Mesothelial cell of epicardium (in vitro differentiated cells): ENCODE results near the gene TLR9. TPM values are rescaled to one million over a fixed set of nuclear protein-coding genes. Genes with fewer than 3 reads are reported as not detected.

ENCODE experiments used
- DNase-seq, 2 experiments: peaks; one replicate each; pipeline ENCODE4 v3.0.0; 2021; ENCODE audit warnings: low spot score in 2 of 2; ENCODE audit not compliant: unreplicated experiment in 2 of 2
- H3K27ac Mint-ChIP-seq: 2 replicates; pipeline ENCODE4 v1.8.0; 2021; ENCODE audit warnings: mixed read lengths
- H3K27me3 Mint-ChIP-seq: 2 replicates; pipeline ENCODE4 v1.8.0; 2021; ENCODE audit warnings: low read depth, mixed read lengths
- H3K36me3 Mint-ChIP-seq: 2 replicates; pipeline ENCODE4 v1.8.0; 2021; ENCODE audit warnings: mixed read lengths
- H3K4me1 Mint-ChIP-seq: 2 replicates; pipeline ENCODE4 v1.8.0; 2021; ENCODE audit warnings: mixed read lengths
- H3K4me3 Mint-ChIP-seq: 2 replicates; pipeline ENCODE4 v1.8.0; 2021; ENCODE audit warnings: mild to moderate bottlenecking, moderate library complexity, mixed read lengths
- H3K9me3 Mint-ChIP-seq: 2 replicates; pipeline ENCODE4 v1.8.0; 2021; ENCODE audit warnings: mixed read lengths
- CTCF ChIP-seq: fragments of 200-600 bp; sonication (generic); IDR thresholded peaks from one replicate; pipeline ENCODE4 v1.5.0; 2021; ENCODE audit warnings: antibody characterized with exemption; ENCODE audit not compliant: unreplicated experiment
- total RNA-seq: library from RNA; stranded (reverse); gene quantifications from 3 replicates; pipeline ENCODE4 v1.2.1, GENCODE V29; 2021

TLR9 gene
- total RNA-seq, 1 donor from 2014 or later, result 0.16 TPM

GRCh38 chr3:52256622-52257021 lies 31.2 kb upstream of the TLR9 start:
- H3K27ac Mint-ChIP-seq, result no peak overlapping the region
- H3K36me3 Mint-ChIP-seq, result peaks cover 53% of the 10 kb centered on the region
- peaks cover 6% of the 10 kb centered on the region for H3K4me1 Mint-ChIP-seq
- no peak overlapping the region for H3K4me3 Mint-ChIP-seq
- DNase-seq, result no peak
- H3K9me3 Mint-ChIP-seq, result no peaks in the 10 kb centered on the region
- H3K27me3 Mint-ChIP-seq, result no peaks in the 10 kb centered on the region
- TF ChIP-seq CTCF, result no peak

GRCh38 chr3:52256159-52256558 lies 30.7 kb upstream of the TLR9 start:
- peaks cover 6% of the 10 kb centered on the region for H3K4me1 Mint-ChIP-seq
- H3K9me3 Mint-ChIP-seq, result no peaks in the 10 kb centered on the region
- no peak for TF ChIP-seq CTCF
- no peak overlapping the region for H3K4me3 Mint-ChIP-seq
- peaks cover 50% of the 10 kb centered on the region for H3K36me3 Mint-ChIP-seq
- no peak overlapping the region for H3K27ac Mint-ChIP-seq
- no peaks in the 10 kb centered on the region for H3K27me3 Mint-ChIP-seq
- DNase-seq, result no peak

GRCh38 chr3:52254608-52255007 lies 29.2 kb upstream of the TLR9 start:
- Mint-ChIP-seq H3K4me1 (peaks cover 6% of the 10 kb centered on the region), H3K36me3 (peaks cover 41% of the 10 kb centered on the region), H3K27me3 (no peaks in the 10 kb centered on the region), H3K4me3 (no peak overlapping the region), H3K27ac (no peak overlapping the region), H3K9me3 (no peaks in the 10 kb centered on the region)
- TF ChIP-seq CTCF, result no peak
- no peak for DNase-seq

GRCh38 chr3:52253314-52254304 lies 28.2 kb upstream of the TLR9 start:
- H3K4me1 Mint-ChIP-seq, result peaks cover 6% of the 10 kb centered on the region
- peak overlapping the region; percentile 64 for H3K27ac Mint-ChIP-seq
- TF ChIP-seq CTCF, result no peak
- no peaks in the 10 kb centered on the region for H3K27me3 Mint-ChIP-seq
- DNase-seq, result no peak
- H3K9me3 Mint-ChIP-seq, result no peaks in the 10 kb centered on the region
- no peak overlapping the region for H3K4me3 Mint-ChIP-seq
- peaks cover 34% of the 10 kb centered on the region for H3K36me3 Mint-ChIP-seq

GRCh38 chr3:52250122-52250521 lies 24.7 kb upstream of the TLR9 start:
- DNase-seq, result no peak
- no peaks in the 10 kb centered on the region for H3K9me3 Mint-ChIP-seq
- no peak overlapping the region for H3K4me3 Mint-ChIP-seq

More at GRCh38 chr3:52250122-52250521, 24.7 kb upstream of the TLR9 start:
- Mint-ChIP-seq H3K4me1 (peaks cover 10% of the 10 kb centered on the region), H3K27me3 (no peaks in the 10 kb centered on the region), H3K27ac (no peak overlapping the region), H3K36me3 (peaks cover 14% of the 10 kb centered on the region)
- TF ChIP-seq CTCF, result no peak
